Spleen (tissue), 13 donors: Measurements from ENCODE around the gene COQ6. TPM values are rescaled to one million over a fixed set of nuclear protein-coding genes. Genes with fewer than 3 reads are reported as not detected.
A peak's percentile ranks its signal among the peaks of the same experiment; 100 is the strongest.

Source experiments
- DNase-seq: peaks from one replicate; pipeline ENCODE4 v3.0.0-alpha.2; 2020
- H3K27ac ChIP-seq, 8 donors: fragments of 200-600 bp; sonication (generic) in 7 of 8; 1 replicate in 4 of 8; 2 replicates in 4 of 8; pipeline versions ENCODE4 v1.5.0 to v1.8.0; 2016 to 2021; ENCODE audit warnings: inconsistent platforms in 4 of 8, mild to moderate bottlenecking in 4 of 8, moderate library complexity in 1 of 8
- H3K27me3 ChIP-seq, 7 donors: fragments of 200-600 bp; sonication (generic) in 6 of 7; replicated peaks in 1 of 7; 1 replicate in 4 of 7; 2 replicates in 3 of 7; pipeline versions ENCODE4 v1.5.0 to v1.8.0; 2016 to 2021; ENCODE audit warnings: inconsistent platforms in 3 of 7, mild to moderate bottlenecking in 1 of 7
- H3K36me3 ChIP-seq, 6 donors: fragments of 200-600 bp; sonication (generic) in 5 of 6; 1 replicate in 4 of 6; 2 replicates in 2 of 6; pipeline versions ENCODE4 v1.5.0 to v1.8.0; 2016 to 2021; ENCODE audit warnings: inconsistent platforms in 2 of 6
- H3K4me1 ChIP-seq, 6 donors: fragments of 200-600 bp; sonication (generic) in 5 of 6; 1 replicate in 3 of 6; 2 replicates in 3 of 6; pipeline versions ENCODE4 v1.5.0 to v1.8.0; 2016 to 2021; ENCODE audit warnings: inconsistent platforms in 3 of 6
- H3K4me3 ChIP-seq, 8 donors: fragments of 200-600 bp; sonication (generic) in 7 of 8; 1 replicate in 4 of 8; 2 replicates in 4 of 8; pipeline versions ENCODE4 v1.5.0 to v1.8.0; 2016 to 2021; ENCODE audit warnings: inconsistent platforms in 4 of 8, mild to moderate bottlenecking in 4 of 8, moderate library complexity in 2 of 8
- H3K9me3 ChIP-seq, 8 donors: fragments of 200-600 bp; sonication (generic) in 7 of 8; 1 replicate in 4 of 8; 2 replicates in 4 of 8; pipeline versions ENCODE4 v1.5.0 to v1.8.0; 2016 to 2021; ENCODE audit warnings: inconsistent platforms in 4 of 8
- CTCF ChIP-seq, 11 experiments: fragments of 200-600 bp in 7 of 11; fragments of 450-650 bp in 4 of 11; sonication (generic) in 4 of 11; IDR thresholded peaks in 8 of 11; conservative IDR thresholded peaks in 3 of 11; 1 replicate in 7 of 11; 2 replicates in 4 of 11; pipeline versions ENCODE4 v1.4.0 to v1.8.0; 2016 to 2021; ENCODE audit warnings: antibody characterized with exemption in 11 of 11, inconsistent platforms in 4 of 11, mild to moderate bottlenecking in 1 of 11
- POLR2A ChIP-seq, 3 donors: fragments of 450-650 bp; IDR thresholded peaks; one replicate each; pipeline ENCODE4 v1.5.1; 2017; ENCODE audit warnings: antibody characterized with exemption in 3 of 3, mild to moderate bottlenecking in 1 of 3
- POLR2AphosphoS5 ChIP-seq, 3 donors: sonication (generic); formaldehyde crosslinking; IDR thresholded peaks; one replicate each; pipeline ENCODE4 v1.5.1; 2017; ENCODE audit warnings: antibody characterized with exemption in 3 of 3
- WGBS, 5 donors: extraction: QIAGEN DNeasy Blood & Tissue Kit in 3 of 5; methylation state at CpG; one replicate each; pipeline versions ENCODE4 v1.1.5 to v1.1.7; 2013 to 2018; 5-methylcytosine and 5-hydroxymethylcytosine counted together
- intact Hi-C: fragments of 100-400 bp; cut with DNase I; formaldehyde crosslinking; loops from one replicate; pipeline ENCODE4 v1.15.0; 2023; ENCODE audit warnings: low total_unique reads
- long read RNA-seq, 2 donors: transcript quantifications; one replicate each; lab custom pipeline, GENCODE V29; 2026
- polyA plus RNA-seq, 3 donors: library from polyadenylated mRNA; stranded (reverse); fragments of 200-250 nt; gene quantifications; one replicate each; pipeline ENCODE4 v1.2.1, GENCODE V29; 2013
- total RNA-seq, 7 donors: library from RNA; depleted of rRNA in 3 of 7; stranded (reverse); fragments of >200 nt in 3 of 7; fragmentation: NEBNext Ultra II Directional in 4 of 7; extraction: Animal tissue kit (Norgen Biotek cat#: 25700) in 4 of 7; gene quantifications; one replicate each; pipeline versions ENCODE4 v1.1.0 to v1.2.1, GENCODE V29; 2016 to 2021
- donor health status: healthy with polysubstance abuse.
- donor health status: DM: no; HTN: no; CAD: no; lungs with moderate emphysema.
- donor health status: DM: no; HTN: no; CAD: no.
- donor health status: Bipolar disorder and iron deficiency.
- donor health status: healthy.
- donor health status: DM: no; HTN: no; CAD: no.
- donor health status: DM: yes; HTN: yes; CAD: no.

The COQ6 gene
- total RNA-seq (10 to 100 TPM; 19.8 to 35.4 (median 26.7) TPM), polyA plus RNA-seq (10 to 100 TPM; 15.1 to 19.6 (median 18.3) TPM)
- long read RNA-seq, donor 1, transcript COQ6-201 (12 exons, 2,118 nt): major isoform, 6 of 9 reads
- long read RNA-seq, donor 1, partial matches to known transcripts: 0 of 9 reads
- long read RNA-seq, donor 1, other reads (novel, unspliced or antisense): 0 of 9 reads
- long read RNA-seq, donor 2, transcript COQ6-201 (12 exons, 2,118 nt): major isoform, 5 of 11 reads
- long read RNA-seq, donor 2, partial matches to known transcripts: 0 of 11 reads
- long read RNA-seq, donor 2, other reads (novel, unspliced or antisense): 5 of 11 reads

DNA sequence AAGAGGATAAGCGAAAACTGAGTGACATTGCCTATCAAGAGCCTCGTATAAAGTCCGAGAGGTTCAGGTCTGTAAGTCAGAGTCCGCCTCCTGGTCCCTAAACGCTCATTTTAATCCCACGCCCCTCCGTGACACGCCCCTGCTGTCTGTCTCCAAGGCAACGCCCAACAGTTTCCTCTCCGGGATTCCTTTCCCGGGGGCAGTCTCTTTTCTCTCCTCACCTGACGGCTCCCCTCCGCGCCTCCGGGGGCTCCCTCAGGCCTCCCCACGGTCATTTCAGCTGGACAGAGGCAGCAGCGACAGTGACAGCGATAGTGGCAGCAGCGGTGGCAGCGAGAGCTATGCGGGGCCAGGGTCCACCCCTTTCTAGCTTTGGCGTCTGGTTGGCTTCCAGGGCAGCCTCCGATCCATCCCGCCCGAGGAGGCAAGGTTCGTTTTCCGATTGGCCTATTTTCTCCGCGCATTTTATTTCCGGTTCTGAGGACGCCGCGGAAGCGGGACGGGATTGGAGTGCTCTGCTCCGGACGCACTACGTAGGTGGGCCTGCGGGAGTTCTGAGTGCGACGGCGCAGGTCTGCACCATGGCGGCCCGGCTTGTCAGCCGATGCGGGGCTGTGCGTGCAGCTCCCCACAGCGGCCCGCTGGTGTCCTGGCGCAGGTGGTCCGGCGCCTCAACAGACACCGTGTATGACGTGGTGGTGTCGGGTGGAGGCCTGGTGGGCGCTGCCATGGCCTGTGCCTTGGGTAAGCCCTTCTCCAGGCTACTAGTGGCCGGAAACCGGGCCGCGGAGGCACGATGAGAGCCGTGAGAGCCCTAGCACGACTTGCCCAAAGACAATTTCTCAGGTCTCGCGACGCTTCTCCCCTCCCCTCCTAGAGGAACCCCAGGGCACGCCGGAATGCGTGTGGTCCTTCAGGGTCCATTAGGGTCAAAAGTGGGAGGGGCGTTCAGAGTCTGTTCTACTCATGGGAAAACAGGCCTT, at the start of gene COQ6, which contains the start of gene FAM161B:
TSS of gene COQ6 (plus strand) at position 551 of the 983 bp plus-strand sequence. CDS start at position 582, 31 bp downstream.
TSS of gene FAM161B (minus strand) at position 343 of the 983 bp plus-strand sequence. CDS start at position 275, 68 bp downstream.
- intact Hi-C loops: no loop called here
- H3K27ac ChIP-seq: peak within 1 kb of the TSS; percentile 88 to 95 (median 92)
- H3K4me3 ChIP-seq: peak within 1 kb of the TSS; percentile 77 to 96 (median 82)
- DNase-seq: peak; percentile 96
- H3K36me3 ChIP-seq: peaks cover 0 to 34% (median 20%) of the 10 kb centered on the region in 6 donors
- WGBS, 5 donors: 0% methylated on average over 43 to 70 of the region's 70 CpGs
- TF ChIP-seq CTCF (IDR thresholded peaks at IDR 0.05 in 8 of 11, conservative IDR thresholded peaks at IDR 0.05 in 3 of 11): peak in 5 of 11 experiments; percentile 5 to 36 (median 25)
- TF ChIP-seq POLR2A (IDR thresholded peaks at IDR 0.05): peak; percentile 41 to 76 (median 55)
- peak; percentile 94 to 97 (median 97) for TF ChIP-seq POLR2AphosphoS5 (IDR thresholded peaks at IDR 0.05)
- no peaks in the 10 kb centered on the region for H3K9me3 ChIP-seq
- no peaks in the 10 kb centered on the region for H3K27me3 ChIP-seq
- peaks cover 8 to 32% (median 16%) of the 10 kb centered on the region in 6 donors for H3K4me1 ChIP-seq

GRCh38 chr14:73903028-73903427, 47.1 kb upstream of the COQ6 start:
- no peak for TF ChIP-seq POLR2AphosphoS5 (IDR thresholded peaks at IDR 0.05)
- no peak for TF ChIP-seq CTCF (IDR thresholded peaks at IDR 0.05 in 8 of 11, conservative IDR thresholded peaks at IDR 0.05 in 3 of 11)
- no peak for TF ChIP-seq POLR2A (IDR thresholded peaks at IDR 0.05)
- no peak for DNase-seq
- no peaks in the 10 kb centered on the region for H3K27me3 ChIP-seq
- no peak overlapping the region for H3K27ac ChIP-seq
- H3K4me3 ChIP-seq: no peak overlapping the region
- intact Hi-C loops: no loop called here
- H3K36me3 ChIP-seq: peaks cover 0 to 100% (median 79%) of the 10 kb centered on the region in 6 donors
- no peaks in the 10 kb centered on the region for H3K9me3 ChIP-seq
- H3K4me1 ChIP-seq: peaks cover 0 to 15% (median 6%) of the 10 kb centered on the region in 6 donors
- 80 to 96% (median 85%) methylated on average over 3 of the region's 3 CpGs for WGBS, 5 donors

- H3K4me1 ChIP-seq: no peaks in the 10 kb centered on the region
- TF ChIP-seq POLR2AphosphoS5 (IDR thresholded peaks at IDR 0.05) (no peak), CTCF (IDR thresholded peaks at IDR 0.05 in 8 of 11, conservative IDR thresholded peaks at IDR 0.05 in 3 of 11) (no peak)
- peaks cover 0 to 15% (median 13%) of the 10 kb centered on the region in 8 donors for H3K9me3 ChIP-seq
- intact Hi-C loops: no loop called here
- no peak overlapping the region for H3K4me3 ChIP-seq
- no peak overlapping the region for H3K27ac ChIP-seq
- 93 to 100% (median 100%) methylated on average over 1 of the region's 1 CpG for WGBS, 5 donors
- H3K27me3 ChIP-seq: no peaks in the 10 kb centered on the region
- peaks cover 0 to 100% (median 88%) of the 10 kb centered on the region in 6 donors for H3K36me3 ChIP-seq
- no peak for DNase-seq
These were observed 40.4 kb upstream of the COQ6 start for GRCh38 chr14:73909681-73910080.
